Hematopoietic multipotent progenitor cell treated with erythropoietin and hydrocortisone succinate and interleukin-3 and kit ligand, for 17 days (in vitro differentiated cells): Measurements from ENCODE around the gene ANO1.

Experiments
- DNase-seq: peaks from one replicate; pipeline ENCODE4 v3.0.0-alpha.2; 2015; ENCODE audit warnings: low spot score

Gene ANO1

DNA sequence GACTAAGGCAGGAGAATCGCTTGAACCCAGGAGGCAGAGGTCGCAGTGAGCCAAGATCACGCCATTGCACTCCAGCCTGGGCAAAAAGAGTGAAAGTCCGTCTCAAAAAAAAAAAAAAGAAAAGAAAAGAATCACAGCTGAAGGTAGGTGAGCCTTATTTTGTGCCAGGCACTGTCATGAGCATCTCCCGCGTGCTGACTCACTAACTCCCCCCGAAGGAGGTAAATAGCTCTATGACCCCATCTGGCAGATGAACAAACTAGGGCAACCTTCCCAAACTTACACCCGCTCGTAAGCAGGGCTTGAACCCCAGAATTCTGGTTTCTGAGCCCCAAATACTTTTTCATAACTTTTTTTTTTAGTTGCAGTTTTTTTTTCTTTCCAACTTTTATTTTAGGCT is 60.3 kb downstream of the ANO1 start:
- DNase-seq: no peak

GRCh38 chr11:70139785-70140410 is 61.8 kb downstream of the ANO1 start:
- no peak for DNase-seq

- DNase-seq: no peak
Observed at GRCh38 chr11:70140711-70141485, 62.8 kb downstream of the ANO1 start.

DNA sequence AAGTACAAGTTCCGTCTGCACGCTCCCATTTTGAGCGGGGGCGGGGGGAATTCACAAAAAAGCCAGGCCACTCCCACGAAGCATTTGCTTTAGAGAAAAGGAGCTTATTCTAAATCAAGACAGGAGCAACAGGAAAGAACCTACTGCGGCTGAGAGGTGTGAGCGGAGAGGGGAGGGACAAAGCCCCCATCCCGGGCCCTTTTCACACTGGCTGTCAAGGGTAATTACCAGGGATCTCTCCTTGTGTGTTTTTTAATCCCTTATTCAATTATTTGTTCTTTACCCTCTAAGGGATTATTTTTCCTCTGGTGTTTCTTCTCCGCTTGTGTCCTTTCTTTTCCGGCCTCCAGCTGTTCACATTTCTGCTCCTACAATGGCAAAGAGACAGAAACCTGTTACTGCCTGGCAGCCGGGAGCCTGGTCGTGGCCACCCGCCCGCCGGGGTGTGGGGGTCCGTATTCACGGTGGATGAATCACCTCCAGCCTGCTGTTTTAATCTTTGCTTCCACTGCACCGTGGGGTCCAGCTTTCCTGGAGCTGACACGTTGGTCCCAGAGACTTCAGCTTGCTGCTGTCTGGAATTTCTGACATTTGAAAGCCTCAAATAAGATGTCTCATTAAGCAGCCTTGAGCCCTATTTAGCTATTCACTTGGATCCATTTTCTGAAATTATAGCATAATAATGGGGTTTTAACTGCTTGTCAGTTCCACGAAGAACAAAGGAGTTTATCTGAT is 63.5 kb downstream of the ANO1 start:
- DNase-seq: no peak

- DNase-seq: no peak
Observed at GRCh38 chr11:70142221-70142875, 64.2 kb downstream of the ANO1 start.

GRCh38 chr11:70144262-70144661 is 66.1 kb downstream of the ANO1 start:
- DNase-seq: no peak

- no peak for DNase-seq
Observed at GRCh38 chr11:70145071-70145470, 67.0 kb downstream of the ANO1 start.

GRCh38 chr11:70145841-70146240 is 67.7 kb downstream of the ANO1 start:
- no peak for DNase-seq

- DNase-seq: no peak
Observed at GRCh38 chr11:70146299-70146698, 68.2 kb downstream of the ANO1 start.

DNA sequence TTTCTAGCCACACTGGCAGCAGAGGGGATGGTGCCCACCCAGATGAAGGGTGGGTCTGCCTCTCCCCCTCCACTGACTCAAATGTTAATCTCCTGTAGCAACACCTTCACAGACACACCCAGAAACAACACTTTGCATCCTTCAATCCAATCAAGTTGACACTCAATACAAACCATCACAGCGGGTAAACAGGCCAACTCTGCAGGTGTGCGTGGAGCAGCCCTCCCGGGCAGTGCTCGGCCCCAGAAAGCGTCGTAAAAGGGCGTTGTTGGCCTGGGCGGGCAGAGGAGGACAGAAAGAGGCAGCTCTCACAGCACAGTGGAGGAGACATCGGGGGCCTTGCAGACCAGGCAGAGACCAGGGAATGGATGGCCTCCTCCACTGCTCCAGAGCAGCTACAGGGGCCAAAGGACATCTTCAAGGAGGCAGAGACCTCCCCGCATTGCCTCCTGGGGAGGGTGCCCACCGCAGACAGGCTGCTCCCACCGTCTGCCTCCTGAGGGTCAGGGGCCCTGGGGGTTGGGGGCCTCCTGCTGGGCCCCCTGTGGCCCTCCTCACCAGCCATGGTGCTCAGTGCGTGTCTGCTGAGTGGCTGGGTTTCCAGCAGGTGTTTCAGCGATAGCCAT is 68.9 kb downstream of the ANO1 start:
- no peak for DNase-seq

- no peak for DNase-seq
Observed at GRCh38 chr11:70147668-70148067, 69.6 kb downstream of the ANO1 start.

GRCh38 chr11:70151671-70152070 is 73.6 kb downstream of the ANO1 start:
- DNase-seq: no peak

- no peak for DNase-seq
Observed at GRCh38 chr11:70153133-70153727, 75.1 kb downstream of the ANO1 start.

GRCh38 chr11:70155386-70155785 is 77.3 kb downstream of the ANO1 start:
- DNase-seq: no peak

- DNase-seq: no peak
Observed at GRCh38 chr11:70156291-70157037, 78.3 kb downstream of the ANO1 start.

- DNase-seq: no peak
Observed at GRCh38 chr11:70158201-70158600, 80.1 kb downstream of the ANO1 start.

- no peak for DNase-seq
Observed at GRCh38 chr11:70158757-70159389, 80.8 kb downstream of the ANO1 start.

DNA sequence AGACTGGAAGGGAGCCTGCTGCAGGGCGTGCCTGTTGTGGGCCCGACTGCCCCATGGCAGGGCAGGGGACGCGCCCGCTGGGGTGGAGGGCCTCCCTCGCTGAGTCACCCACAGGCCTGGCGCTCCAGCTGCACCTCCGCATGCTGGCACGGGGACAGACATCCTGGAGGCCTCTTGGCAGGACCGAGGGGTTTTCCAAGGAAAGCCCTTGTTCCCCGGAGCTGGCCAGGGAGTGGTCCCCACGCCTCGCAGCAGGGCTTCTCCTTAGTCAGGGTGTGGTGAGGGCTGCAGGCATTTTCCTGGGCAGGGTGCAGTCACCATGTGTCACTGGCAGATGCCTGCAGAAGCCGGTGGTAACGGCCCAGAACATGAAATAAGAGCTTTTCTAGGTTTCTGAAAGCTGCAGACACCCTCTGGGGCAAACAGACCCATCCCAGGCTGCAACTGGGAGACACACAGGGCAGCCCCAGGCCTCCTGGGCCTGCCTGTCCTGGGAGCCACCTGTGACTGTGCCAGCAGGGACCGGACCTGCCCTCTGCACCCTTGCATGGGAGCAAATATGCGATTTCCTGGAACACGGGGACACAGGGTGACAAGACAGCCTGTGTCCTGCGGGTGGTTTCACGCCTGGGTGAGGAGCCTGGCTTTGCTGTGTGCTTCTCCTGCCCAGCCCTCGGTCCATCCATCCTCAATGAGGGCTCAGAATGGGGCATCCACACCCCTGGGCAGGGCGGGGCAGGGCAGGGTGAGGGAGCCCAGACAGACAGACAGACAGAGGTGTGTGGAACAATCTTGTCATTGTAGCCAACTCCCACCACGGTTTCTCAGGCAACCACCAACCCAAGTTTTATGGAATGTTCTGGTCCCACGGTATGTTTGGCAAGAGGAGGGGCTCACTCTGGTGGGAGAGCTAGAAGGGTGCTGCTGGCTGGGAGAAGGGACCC is 81.8 kb downstream of the ANO1 start:
- no peak for DNase-seq

GRCh38 chr11:70161043-70161625 is 83.0 kb downstream of the ANO1 start:
- DNase-seq: no peak
